Activated CD4-positive, alpha-beta memory T cell treated with anti-CD3 and anti-CD28 coated beads for 36 hours (primary cell): ENCODE results near the gene SLCO4A1. TPM values are rescaled to one million over a fixed set of nuclear protein-coding genes. Genes with fewer than 3 reads are reported as not detected.

ENCODE experiments used
- CTCF ChIA-PET: fragments of 350-600 bp; sonication (Branson Sonifier 250); formaldehyde crosslinking; loops from one replicate; lab custom pipeline; 2021; ENCODE audit warnings: antibody characterized with exemption, inconsistent platforms; lab: Charles Lee
- POLR2A ChIA-PET: fragments of 350-600 bp; sonication (Branson Sonifier 250); formaldehyde crosslinking; loops from one replicate; lab custom pipeline; 2021; ENCODE audit warnings: antibody characterized with exemption; lab: Charles Lee
- DNase-seq: peaks from one replicate; pipeline ENCODE4 v3.0.0-alpha.2; 2020
- H3K27ac Mint-ChIP-seq: one replicate; pipeline ENCODE4 v1.8.0; 2021; ENCODE audit warnings: mixed read lengths
- H3K27me3 Mint-ChIP-seq: one replicate; pipeline ENCODE4 v1.8.0; 2021; ENCODE audit warnings: mixed read lengths
- H3K36me3 Mint-ChIP-seq: one replicate; pipeline ENCODE4 v1.8.0; 2021; ENCODE audit warnings: mixed read lengths
- H3K4me1 Mint-ChIP-seq: one replicate; pipeline ENCODE4 v1.8.0; 2021; ENCODE audit warnings: low read depth, mixed read lengths
- H3K4me3 Mint-ChIP-seq: one replicate; pipeline ENCODE4 v1.8.0; 2021; ENCODE audit warnings: mild to moderate bottlenecking, mixed read lengths
- H3K9me3 Mint-ChIP-seq: one replicate; pipeline ENCODE4 v1.8.0; 2021; ENCODE audit warnings: mixed read lengths
- intact Hi-C: fragments of 100-400 bp; cut with micrococcal nuclease; formaldehyde crosslinking; loops from one replicate; pipeline ENCODE4 v1.15.1; 2023
- total RNA-seq, 2 experiments: library from RNA; stranded (reverse); gene quantifications; one replicate each; pipeline ENCODE4 v1.2.3, GENCODE V29; 2021

SLCO4A1 gene
- total RNA-seq, 2 experiments from 2014 or later, result 29.6 to 30.7 TPM

DNA sequence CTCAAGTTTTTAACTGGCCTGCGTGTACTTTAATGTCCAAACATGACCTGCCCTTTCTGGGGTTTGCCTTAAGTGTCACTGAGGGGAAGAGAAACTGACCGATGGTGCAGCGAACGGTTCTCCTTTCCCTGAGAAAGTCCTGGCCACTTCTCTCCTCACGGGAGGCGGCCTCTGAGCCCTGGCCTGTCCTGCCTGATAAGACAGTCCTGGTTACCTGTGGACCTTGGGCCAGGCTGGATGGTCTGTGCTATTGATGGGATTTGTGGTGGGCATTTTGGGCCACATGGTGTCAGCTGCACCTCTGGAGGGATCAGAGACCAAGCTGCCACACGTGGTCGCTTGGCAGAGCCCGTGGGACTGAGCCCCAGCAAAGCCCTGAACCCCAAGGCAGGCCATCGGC lies 54.7 kb downstream of the SLCO4A1 start:
- CTCF ChIA-PET, result no interaction called here
- Mint-ChIP-seq H3K27me3 (no peaks in the 10 kb centered on the region), H3K27ac (no peak overlapping the region), H3K9me3 (no peaks in the 10 kb centered on the region), H3K36me3 (no peaks in the 10 kb centered on the region), H3K4me1 (no peaks in the 10 kb centered on the region), H3K4me3 (no peak overlapping the region)
- intact Hi-C loops, result no loop called here
- no peak for DNase-seq
- POLR2A ChIA-PET, result no interaction called here

DNA sequence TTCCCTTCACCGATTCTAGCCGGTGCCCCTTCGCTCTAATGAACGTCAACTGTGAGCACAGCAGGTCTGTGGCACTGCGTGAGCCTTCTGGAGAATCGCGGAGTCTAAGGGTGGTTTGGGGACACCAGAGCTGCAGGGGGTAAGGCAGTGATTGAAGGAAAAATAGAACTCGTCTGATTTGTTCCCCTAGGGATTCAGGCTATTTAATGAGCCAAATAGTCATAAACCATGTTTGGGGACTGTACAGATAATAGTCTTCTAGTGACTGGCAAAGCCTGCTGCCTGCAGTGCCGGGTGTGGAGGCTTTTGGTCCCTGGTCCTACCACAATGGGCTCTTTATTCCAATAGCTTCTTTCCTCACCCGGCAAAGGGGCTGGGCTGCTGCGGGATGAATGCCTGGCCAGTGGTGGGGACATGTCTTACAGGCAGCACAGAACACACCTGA lies 55.2 kb downstream of the SLCO4A1 start:
- POLR2A ChIA-PET, result no interaction called here
- Mint-ChIP-seq H3K9me3 (no peaks in the 10 kb centered on the region), H3K36me3 (no peaks in the 10 kb centered on the region), H3K4me1 (no peaks in the 10 kb centered on the region), H3K4me3 (no peak overlapping the region), H3K27ac (no peak overlapping the region), H3K27me3 (no peaks in the 10 kb centered on the region)
- DNase-seq, result no peak
- CTCF ChIA-PET, result no interaction called here
- intact Hi-C loops, result no loop called here

DNA sequence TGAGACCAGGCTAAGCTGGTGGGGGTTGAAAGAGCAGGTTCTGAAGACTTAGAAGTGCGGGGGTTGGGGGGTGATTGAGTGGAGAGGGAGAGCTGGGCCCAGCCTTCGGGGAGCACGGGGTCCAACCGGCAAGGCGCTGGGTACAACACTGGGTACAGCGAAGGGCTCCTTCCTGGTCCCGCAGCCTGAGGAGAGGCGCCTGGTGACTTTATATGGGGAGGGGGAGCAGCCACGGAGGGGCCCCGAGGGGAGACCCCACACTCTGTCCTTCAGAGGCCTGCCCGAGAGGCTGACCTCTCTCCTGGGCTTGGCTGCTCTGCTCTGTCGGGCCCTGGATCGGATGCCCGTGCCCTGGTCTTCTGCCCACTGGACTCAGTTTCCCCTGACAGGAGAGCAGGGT lies 55.9 kb downstream of the SLCO4A1 start:
- H3K27ac Mint-ChIP-seq, result no peak overlapping the region
- H3K36me3 Mint-ChIP-seq, result no peaks in the 10 kb centered on the region
- CTCF ChIA-PET, result no interaction called here
- POLR2A ChIA-PET, result no interaction called here
- DNase-seq, result no peak
- H3K9me3 Mint-ChIP-seq, result no peaks in the 10 kb centered on the region
- no peaks in the 10 kb centered on the region for H3K27me3 Mint-ChIP-seq
- intact Hi-C loops, result no loop called here
- no peaks in the 10 kb centered on the region for H3K4me1 Mint-ChIP-seq
- H3K4me3 Mint-ChIP-seq, result no peak overlapping the region

DNA sequence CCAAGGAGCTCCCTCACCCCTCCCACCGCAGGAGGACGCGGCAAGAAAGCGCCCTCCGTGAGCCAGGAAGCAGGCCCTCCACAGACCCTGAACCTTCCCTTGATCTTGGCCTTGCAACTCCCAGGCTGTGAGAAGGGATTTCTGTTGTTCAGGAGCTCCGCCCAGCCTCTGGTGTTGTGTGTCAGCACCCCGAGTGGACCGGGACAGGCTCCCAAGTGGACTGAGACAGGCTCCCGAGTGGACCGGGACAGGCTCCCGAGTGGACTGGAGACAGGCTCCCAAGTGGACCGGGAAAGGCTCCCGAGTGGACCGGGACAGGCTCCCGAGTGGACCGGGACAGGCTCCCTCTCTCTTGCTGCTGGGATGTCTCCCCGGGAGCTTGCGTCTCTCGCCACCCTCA lies 57.0 kb downstream of the SLCO4A1 start:
- no peaks in the 10 kb centered on the region for H3K36me3 Mint-ChIP-seq
- intact Hi-C loops, result no loop called here
- ChIA-PET POLR2A (interaction anchor here (0.6 kb wide), 1 partner anchor 17 kb away, joined by 3 read pairs; no protein-coding TSS in a partner anchor), CTCF (no interaction called here)
- DNase-seq, result no peak
- H3K4me1 Mint-ChIP-seq, result peaks cover 2% of the 10 kb centered on the region
- no peaks in the 10 kb centered on the region for H3K27me3 Mint-ChIP-seq
- H3K4me3 Mint-ChIP-seq, result no peak overlapping the region
- H3K27ac Mint-ChIP-seq, result no peak overlapping the region
- H3K9me3 Mint-ChIP-seq, result no peaks in the 10 kb centered on the region

DNA sequence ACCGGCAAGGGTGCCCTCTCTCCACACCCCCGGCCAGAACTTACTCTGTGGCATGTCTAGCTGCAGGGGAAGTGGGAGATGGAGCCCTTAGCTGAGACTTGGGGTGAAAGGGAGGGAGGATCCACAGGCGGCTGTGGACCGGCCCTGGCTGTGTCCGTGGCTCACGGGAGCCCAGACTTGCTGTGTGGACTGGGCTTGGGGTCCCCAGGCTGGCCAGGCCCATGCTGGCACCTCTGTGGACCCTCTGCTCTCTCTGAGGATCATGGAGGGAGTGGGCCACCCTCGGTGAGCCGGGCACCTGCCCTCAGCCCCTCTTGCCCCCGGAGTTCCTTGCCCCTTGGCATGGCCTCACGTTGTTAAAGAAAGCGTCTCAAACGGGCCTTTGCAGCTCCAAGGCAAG lies 57.4 kb downstream of the SLCO4A1 start:
- H3K9me3 Mint-ChIP-seq, result no peaks in the 10 kb centered on the region
- no peaks in the 10 kb centered on the region for H3K27me3 Mint-ChIP-seq
- intact Hi-C loops, result loop anchor here (5.0 kb wide), 1 partner anchor 43 kb away; no protein-coding TSS in a partner anchor
- POLR2A ChIA-PET, result interaction anchor here (0.6 kb wide), 1 partner anchor 17 kb away, joined by 3 read pairs; no protein-coding TSS in a partner anchor
- no peak overlapping the region for H3K27ac Mint-ChIP-seq
- no peak for DNase-seq
- H3K4me1 Mint-ChIP-seq, result peaks cover 2% of the 10 kb centered on the region
- H3K4me3 Mint-ChIP-seq, result no peak overlapping the region
- CTCF ChIA-PET, result no interaction called here
- no peaks in the 10 kb centered on the region for H3K36me3 Mint-ChIP-seq

DNA sequence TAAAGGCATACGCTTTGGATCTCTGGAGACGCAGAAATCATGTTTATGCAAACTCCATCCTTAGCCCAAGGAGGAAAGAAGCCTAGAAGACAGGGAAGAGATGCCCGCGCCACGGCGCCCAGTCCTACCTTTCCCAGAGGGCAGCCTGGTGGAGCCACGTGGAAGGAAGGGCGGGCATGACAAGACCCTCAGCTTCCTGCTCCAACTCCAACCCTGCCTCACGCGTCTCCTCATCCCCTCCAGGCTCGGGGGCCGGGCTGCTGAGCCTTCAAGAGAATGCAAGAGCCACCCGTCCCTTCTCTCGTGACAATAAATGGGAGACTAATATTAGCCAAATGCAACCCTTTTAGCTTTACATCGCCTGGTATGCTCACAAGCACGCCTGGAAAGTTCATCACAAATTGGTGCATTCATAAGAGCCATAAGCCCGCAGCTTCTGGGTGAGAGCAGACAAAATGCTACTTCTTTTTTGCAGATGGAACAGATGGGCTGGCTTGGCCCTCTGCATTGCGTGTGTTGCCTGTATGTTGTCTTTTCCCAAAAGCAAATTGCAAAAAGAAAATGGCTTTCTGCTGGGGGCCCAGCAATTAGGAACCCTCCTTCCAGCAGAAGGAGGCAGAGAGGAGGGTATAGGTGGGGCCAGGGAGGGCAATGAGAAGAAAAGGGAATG lies 58.1 kb downstream of the SLCO4A1 start:
- Mint-ChIP-seq H3K9me3 (no peaks in the 10 kb centered on the region), H3K27ac (no peak overlapping the region), H3K4me1 (peaks cover 2% of the 10 kb centered on the region), H3K36me3 (no peaks in the 10 kb centered on the region), H3K27me3 (no peaks in the 10 kb centered on the region), H3K4me3 (no peak overlapping the region)
- POLR2A ChIA-PET, result no interaction called here
- intact Hi-C loops, result loop anchor here (5.0 kb wide), 1 partner anchor 42 kb away; no protein-coding TSS in a partner anchor
- no peak for DNase-seq
- CTCF ChIA-PET, result no interaction called here

DNA sequence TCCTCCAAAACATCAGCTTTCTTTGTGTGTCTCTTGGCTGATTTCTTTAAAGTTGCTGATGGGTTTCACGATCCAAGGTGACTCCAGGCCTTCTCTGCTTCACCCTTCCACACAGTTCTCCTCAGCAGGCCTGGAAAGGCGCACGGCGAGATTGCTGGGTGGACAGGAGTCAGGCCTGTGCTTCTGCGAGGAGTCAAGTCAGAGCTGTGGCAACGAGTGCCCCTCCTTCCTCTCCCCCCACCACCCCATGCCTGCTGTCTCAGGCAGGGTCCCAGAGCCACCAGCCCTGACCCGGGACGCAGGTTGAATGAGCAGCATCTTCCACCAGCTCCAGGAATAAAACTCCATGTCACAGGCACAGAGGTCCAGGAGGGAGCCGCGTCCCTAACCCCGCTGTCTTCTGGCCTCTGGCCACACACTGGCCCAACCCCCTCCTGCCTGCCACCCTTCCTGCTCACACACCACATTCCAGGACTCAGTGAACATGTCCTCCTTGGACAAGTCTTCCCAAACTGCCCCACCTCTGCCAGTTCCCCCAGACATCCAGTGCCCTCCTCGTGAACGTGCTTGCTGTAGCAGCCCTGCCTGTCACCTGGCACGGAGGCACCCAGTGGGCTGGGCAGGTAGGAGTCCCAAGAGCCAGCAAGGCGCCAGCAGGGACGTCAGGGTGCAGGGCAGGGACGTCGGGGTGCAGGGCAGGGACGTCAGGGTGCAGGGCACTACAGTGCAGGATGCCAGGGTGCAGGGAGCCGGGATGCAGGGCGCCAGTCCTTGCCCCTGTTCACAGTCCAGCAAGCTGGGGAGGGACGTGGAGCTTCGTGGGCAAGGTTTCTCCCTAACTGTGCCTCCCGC lies 59.1 kb downstream of the SLCO4A1 start:
- CTCF ChIA-PET, result no interaction called here
- Mint-ChIP-seq H3K36me3 (no peaks in the 10 kb centered on the region), H3K27me3 (no peaks in the 10 kb centered on the region), H3K4me1 (peaks cover 2% of the 10 kb centered on the region), H3K4me3 (no peak overlapping the region), H3K9me3 (no peaks in the 10 kb centered on the region), H3K27ac (no peak overlapping the region)
- POLR2A ChIA-PET, result no interaction called here
- no peak for DNase-seq
- intact Hi-C loops, result loop anchor here (5.0 kb wide), 1 partner anchor 41 kb away; no protein-coding TSS in a partner anchor

DNA sequence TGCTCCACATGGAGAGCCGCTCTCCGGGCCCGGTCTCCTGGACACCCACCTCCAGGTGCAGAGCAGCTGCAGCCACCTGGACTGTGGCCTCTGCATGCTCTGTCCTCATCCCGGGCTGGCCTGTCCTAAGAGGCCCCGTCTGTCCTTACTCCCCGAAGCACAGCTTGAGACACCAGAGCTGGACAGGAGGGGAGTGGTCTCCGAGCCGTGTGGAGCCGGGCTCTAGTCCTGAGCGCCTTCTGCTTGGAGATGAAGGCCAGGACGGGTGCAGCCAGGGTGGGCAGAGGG lies 59.7 kb downstream of the SLCO4A1 start:
- ChIA-PET CTCF (interaction anchor here (1.4 kb wide), 1 partner anchor 107 kb away, joined by 3 read pairs; no protein-coding TSS in a partner anchor), POLR2A (no interaction called here)
- no peaks in the 10 kb centered on the region for H3K36me3 Mint-ChIP-seq
- no peak overlapping the region for H3K27ac Mint-ChIP-seq
- intact Hi-C loops, result loop anchor here (5.0 kb wide), 1 partner anchor 40 kb away; no protein-coding TSS in a partner anchor
- no peaks in the 10 kb centered on the region for H3K27me3 Mint-ChIP-seq
- peaks cover 2% of the 10 kb centered on the region for H3K4me1 Mint-ChIP-seq
- no peak for DNase-seq
- H3K9me3 Mint-ChIP-seq, result no peaks in the 10 kb centered on the region
- no peak overlapping the region for H3K4me3 Mint-ChIP-seq

DNA sequence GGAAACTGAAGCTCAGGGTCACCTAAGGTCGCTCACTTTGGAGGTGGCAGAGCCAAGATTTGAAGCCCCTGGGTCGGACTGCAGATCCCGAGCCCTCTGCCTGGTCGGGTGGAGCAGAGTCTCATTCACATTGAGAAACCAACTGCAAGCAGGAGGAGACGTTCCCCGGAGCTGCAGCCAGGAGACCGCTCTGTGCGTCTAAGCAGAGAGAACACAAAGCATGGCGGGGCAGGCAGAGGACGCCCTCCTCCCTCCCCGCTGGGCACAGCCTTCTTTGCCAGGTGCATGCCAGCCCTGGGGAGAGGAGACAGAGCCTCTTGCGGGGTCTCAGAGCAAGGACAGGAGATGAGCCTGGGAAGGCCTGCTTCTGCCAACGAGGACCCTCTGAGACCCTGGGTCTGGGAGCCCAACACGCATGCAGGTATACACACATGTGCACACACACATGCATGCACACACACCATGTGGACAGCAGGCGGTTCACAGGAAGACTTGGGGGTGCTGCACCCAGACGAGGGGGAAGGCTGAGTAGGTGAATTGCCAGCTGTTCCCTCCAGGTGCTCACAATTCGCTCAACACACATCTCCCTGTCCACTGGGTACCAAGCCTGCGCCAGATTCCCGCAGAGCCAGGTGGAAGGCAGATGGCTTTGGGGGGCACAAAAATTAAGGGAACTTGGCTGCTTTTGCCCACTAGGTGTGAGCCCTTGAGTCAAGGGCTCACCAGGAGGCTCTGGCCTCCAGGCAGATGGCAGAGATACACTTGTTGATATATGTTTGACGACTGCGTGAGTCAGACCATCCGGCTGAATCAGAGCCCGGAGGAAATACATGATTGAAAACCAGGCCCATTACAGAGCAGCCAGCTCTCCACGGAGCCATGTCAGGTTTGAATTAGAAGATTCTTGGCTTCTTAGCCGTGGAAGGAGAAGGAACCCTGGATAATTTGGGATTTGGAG lies 60.9 kb downstream of the SLCO4A1 start:
- ChIA-PET CTCF (interaction anchor here (0.6 to 1.4 kb wide), 4 partner anchors 88 to 106 kb away, joined by 3 to 4 read pairs (median 3); no protein-coding TSS in a partner anchor), POLR2A (interaction anchor here (1.3 kb wide), 1 partner anchor 86 kb away, joined by 3 read pairs; no protein-coding TSS in a partner anchor)
- H3K4me3 Mint-ChIP-seq, result no peak overlapping the region
- peaks cover 7% of the 10 kb centered on the region for H3K4me1 Mint-ChIP-seq
- peaks cover 8% of the 10 kb centered on the region for H3K27me3 Mint-ChIP-seq
- no peaks in the 10 kb centered on the region for H3K9me3 Mint-ChIP-seq
- H3K27ac Mint-ChIP-seq, result peak overlapping the region; percentile 69
- no peaks in the 10 kb centered on the region for H3K36me3 Mint-ChIP-seq
- intact Hi-C loops, result loop anchor here (1.0 to 5.0 kb wide), 2 partner anchors 39 to 88 kb away; no protein-coding TSS in a partner anchor
- peak; percentile 58 for DNase-seq

DNA sequence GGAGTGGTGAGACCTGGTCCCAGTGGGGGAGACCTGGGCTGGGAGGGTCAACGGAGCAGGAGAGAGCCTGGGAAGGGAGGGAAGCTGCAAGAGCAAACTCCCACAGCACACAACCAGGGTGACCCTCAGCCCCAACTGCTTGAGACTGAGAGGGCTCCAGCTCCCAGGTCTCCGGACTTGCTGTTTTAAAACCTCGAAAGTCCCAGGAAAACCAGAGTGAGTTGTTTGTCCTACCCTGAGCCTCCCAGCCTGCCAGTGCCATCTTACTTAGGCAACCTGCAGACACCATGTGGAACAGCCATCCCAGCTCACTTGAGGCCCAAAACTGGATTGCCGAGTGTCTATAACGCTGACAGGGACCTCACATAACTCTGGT lies 61.5 kb downstream of the SLCO4A1 start:
- DNase-seq, result no peak
- ChIA-PET CTCF (interaction anchor here (0.6 to 1.0 kb wide), 3 partner anchors 88 to 105 kb away, joined by 3 to 4 read pairs (median 3); no protein-coding TSS in a partner anchor), POLR2A (interaction anchor here (1.3 kb wide), 1 partner anchor 86 kb away, joined by 3 read pairs; no protein-coding TSS in a partner anchor)
- Mint-ChIP-seq H3K36me3 (no peaks in the 10 kb centered on the region), H3K27me3 (peaks cover 9% of the 10 kb centered on the region), H3K4me1 (peaks cover 8% of the 10 kb centered on the region), H3K9me3 (no peaks in the 10 kb centered on the region), H3K4me3 (no peak overlapping the region), H3K27ac (peak overlapping the region; percentile 69)
- intact Hi-C loops, result loop anchor here (1.0 to 5.0 kb wide), 2 partner anchors 38 to 87 kb away; no protein-coding TSS in a partner anchor

DNA sequence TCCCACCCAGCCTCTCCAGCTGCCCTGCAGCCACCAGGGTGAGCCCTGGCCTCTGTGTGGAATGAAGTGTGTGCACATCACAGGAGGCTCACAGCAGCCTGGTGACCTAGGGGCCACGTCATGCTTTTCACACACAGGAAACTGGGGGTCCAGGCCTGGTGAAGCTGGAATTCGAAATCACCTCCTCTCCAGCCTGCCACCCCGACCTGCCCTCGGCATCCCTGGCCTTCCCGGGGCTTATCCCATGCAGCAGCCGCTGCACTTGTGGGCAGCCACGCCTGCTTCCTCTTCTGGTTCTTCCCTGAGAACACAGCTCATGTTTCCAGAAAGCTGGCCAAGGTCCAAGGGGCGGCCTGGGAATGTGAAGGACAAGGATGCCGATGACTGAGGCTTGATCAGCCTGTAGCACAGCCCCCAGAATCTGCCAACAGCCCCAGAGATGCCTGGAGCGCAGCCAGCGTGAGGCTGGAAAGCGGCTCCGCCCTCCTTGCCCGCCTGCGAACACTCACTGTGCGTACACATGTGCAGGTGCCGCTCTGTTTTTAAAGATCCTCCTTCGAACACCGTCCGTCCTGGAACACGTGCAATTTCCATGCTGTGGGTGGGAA lies 62.1 kb downstream of the SLCO4A1 start:
- POLR2A ChIA-PET, result no interaction called here
- no peaks in the 10 kb centered on the region for H3K9me3 Mint-ChIP-seq
- DNase-seq, result no peak
- CTCF ChIA-PET, result interaction anchor here (0.9 kb wide), 1 partner anchor 87 kb away, joined by 3 read pairs; no protein-coding TSS in a partner anchor
- H3K27ac Mint-ChIP-seq, result no peak overlapping the region
- H3K4me1 Mint-ChIP-seq, result peaks cover 8% of the 10 kb centered on the region
- intact Hi-C loops, result loop anchor here (5.0 kb wide), 1 partner anchor 38 kb away; no protein-coding TSS in a partner anchor
- H3K27me3 Mint-ChIP-seq, result peaks cover 11% of the 10 kb centered on the region
- H3K4me3 Mint-ChIP-seq, result no peak overlapping the region
- H3K36me3 Mint-ChIP-seq, result no peaks in the 10 kb centered on the region
